AG08396 (cell line): ENCODE results near the gene CHMP2A.
"Not testable (repeated sequence)": the region's sequence is repeated elsewhere in the genome, so short reads cannot be mapped to it uniquely, and the experiment has no call there.

Experiments
- DNase-seq: peaks from one replicate; pipeline ENCODE4 v3.0.0; 2012; ENCODE audit warnings: low spot score, mixed read lengths

Gene CHMP2A

DNA sequence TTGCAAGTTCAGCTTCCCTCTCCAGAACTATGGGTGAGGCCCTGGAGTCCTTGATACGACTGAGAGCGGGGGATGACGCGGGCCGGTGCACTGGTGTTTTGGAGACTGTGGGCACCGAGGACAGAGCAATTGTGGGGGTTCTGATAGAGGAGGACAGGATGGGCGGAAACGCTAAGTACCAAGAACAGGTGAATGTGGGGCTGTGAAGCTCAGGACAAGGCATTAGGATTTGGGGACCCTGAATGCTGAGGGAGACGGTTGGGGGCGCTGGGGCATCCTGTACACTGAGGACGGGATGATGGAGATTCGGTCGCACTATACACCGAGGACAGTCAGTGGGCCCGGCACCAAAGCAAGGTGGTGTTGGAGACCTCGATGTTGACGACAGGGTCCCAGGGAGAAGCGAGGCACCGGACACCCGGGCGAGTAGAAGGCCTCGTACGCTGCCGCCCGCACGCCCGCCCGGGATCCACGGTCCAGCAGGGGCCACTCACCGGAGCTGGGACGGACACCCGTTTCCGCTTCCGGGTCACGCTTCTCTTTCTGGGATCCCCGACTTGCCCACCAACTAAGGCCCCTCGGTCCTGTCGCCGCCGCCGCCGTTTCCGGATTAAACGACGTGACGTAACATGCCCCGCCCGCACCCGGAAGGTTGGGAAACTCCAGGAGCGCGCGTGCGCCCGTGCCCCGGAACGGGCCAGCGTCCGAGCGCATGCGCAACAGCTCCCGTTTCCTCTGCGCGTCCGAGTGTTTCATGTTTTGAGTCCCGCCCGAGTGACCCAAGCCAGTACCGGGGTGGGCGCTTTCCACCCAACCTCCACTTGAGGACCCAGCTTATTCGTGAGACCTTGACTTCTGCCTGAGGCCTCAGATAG, at the start of gene CHMP2A:
Gene CHMP2A (minus strand): TSS at position 612 of the 875 bp plus-strand sequence. CDS start 893 bp downstream, outside the sequence.
- peak; percentile 97 for DNase-seq

DNA sequence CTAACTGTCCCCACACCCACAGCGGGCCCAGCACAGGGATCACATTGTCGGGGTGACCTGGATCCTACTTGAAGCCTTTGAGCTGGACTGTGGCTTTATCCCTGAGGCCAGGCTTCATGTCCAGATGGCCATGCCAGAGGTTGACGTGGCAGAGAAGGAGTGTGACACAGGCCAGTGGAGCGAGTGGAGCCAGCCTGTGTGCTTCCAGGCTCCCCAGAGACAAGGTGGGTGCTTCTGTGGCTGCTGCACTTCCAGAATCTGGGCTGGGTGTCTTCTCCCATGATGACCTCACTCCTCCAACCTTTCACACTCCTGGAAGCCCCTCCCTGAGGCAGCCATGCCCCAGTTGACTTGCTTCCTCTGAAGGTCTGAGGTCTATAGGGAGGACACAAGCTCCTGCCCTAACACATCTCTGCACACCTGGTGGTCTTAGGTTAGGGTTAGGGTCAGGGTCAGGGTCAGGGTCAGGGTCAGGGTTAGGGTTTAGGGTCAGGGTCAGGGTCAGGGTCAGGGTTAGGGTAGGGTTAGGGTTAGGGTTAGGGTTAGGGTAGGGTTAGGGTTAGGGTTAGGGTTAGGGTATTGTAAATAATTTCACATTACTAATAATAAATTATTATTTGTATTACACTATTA, 31.3 kb upstream of the CHMP2A start:
- no peak for DNase-seq

DNA sequence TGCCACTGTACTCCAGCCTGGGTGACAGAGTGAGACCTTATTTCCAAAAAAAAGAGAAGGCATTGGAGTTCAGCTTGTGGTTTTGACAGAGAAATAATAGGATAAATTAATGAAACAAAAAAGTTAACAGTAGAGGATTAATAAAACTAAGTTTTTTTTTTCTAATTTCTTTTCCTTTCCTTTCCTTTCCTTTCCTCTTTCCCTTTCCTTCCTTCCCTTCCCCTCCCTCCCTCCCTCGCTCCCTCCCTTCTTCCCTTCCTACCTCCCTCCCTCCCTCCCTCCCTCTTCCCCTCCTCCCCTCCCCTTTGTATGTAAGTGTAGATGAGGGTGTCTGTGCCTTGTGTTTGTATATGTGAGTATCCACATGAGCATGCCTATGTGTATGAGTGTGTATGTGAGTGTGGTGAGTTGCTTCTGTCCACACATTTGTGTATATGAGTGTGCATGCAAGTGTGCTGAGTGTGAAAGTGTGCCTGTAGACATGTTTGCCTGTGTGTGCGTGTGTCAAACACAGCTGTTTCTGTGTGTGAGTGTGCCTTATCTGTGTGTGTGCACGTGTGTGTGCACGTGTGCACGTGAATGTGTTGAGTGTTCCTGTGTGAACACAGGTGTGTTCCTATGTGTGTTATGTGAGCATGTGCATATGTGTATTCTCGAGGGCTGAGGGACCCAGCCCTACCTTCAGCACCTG, 30.7 kb upstream of the CHMP2A start:
- no peak for DNase-seq

DNA sequence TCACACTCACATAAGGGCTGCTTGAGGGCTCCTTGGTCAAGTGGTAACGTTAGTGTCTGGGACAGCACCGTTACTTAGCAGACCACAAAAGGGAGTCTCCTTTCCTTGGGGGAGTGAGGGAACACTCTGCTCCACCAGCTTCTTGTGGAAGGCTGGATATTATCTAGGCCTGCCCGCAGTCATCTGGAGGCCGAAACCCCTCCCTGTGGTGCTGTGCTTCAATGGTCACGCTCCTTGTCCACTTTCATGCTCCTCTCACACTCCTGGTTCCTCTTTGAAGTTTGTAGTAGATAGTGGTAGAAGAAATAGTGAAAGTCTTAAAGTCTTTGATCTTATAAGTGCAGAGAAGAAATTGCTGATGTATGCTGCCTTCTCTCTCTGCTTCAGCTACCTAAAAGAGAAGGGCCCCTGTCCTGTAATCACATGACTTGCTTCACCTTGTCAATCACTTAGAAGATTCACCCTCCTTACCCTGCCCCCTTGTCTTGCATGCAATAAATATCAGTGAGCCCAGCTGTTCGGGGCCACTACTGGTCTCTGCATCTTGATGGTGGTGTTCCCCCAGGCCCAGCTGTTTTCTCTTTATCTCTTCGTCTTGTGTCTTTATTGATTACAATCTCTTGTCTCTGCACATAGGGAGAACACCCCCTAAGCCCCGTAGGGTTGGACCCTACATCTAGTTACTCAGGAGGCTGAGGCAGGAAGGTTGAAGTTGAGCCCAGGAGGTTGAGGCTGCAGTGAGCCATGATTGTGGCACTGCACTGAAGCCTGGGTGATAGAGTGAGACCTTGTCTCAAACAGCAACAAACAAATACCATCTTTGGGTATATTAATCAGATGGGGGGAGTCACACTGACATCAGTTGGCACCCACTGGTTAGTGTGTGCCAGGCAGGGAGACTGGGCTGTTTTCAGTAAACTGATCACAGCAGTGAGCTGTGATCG, 29.9 kb upstream of the CHMP2A start:
- no peak for DNase-seq

DNA sequence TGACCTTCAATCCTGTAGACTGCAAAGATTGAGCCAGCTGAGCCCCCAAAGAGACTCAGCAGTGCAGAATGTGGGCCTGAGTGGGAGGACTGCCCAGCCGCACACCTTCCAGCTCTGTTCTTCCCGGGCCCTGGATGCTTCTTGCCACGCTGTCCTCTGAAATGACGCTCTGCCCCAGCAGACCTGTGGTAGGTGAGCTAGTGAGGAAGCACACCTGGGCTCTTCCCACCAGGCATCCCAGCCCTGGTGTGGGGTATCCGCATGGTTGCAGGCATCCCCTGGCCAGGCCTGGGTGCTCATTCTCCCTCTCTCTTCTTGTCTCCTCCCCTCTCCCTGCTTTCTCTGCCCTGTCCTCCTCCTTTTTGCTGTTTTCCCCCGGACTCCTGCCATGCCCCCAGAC, 28.1 kb upstream of the CHMP2A start:
- DNase-seq, result no peak

DNA sequence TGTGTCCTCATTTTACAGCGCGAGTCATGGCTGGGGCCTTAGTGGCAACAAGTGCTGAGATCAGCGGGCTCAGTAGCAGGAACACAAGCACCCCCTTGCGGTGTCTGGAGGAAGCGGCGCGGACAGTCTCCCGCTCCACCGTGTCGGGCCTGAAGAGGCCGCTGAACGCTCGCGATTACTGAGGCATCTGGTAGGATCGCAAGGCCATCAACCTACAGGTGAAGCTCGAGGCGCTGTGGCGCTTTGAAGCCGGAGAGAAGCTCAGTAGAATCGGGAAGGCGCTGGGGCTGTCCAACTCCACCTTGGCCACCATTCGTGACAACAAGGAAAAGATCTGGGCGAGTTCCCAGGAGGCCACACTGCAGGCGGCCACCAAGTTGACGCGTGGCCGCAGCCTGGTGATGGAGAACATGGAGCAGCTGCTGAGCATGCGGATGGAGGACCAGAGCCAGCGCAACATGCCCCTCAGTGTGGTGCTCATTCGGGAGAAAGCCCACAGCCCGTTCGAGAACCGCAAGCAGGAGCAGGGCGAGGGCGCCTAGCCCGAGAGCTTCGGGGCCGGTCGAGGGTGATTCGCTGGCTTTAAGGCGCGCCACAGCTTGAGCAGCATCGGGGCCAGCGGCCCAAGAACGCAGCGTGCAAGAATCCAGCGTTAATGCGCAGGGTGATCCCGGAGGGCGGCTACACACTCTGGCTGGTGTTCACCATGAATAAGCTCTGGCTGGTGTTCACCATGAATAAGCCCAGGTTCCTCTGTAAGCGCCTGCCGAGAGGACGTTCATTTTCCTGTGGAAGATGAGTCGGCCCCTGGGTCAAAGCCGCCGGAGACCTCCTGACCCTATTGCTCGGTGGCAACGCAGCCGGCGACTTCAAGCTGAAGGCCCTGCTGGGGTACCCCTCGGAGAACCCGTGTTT, 26.6 kb upstream of the CHMP2A start:
- peak; percentile 85 for DNase-seq

DNA sequence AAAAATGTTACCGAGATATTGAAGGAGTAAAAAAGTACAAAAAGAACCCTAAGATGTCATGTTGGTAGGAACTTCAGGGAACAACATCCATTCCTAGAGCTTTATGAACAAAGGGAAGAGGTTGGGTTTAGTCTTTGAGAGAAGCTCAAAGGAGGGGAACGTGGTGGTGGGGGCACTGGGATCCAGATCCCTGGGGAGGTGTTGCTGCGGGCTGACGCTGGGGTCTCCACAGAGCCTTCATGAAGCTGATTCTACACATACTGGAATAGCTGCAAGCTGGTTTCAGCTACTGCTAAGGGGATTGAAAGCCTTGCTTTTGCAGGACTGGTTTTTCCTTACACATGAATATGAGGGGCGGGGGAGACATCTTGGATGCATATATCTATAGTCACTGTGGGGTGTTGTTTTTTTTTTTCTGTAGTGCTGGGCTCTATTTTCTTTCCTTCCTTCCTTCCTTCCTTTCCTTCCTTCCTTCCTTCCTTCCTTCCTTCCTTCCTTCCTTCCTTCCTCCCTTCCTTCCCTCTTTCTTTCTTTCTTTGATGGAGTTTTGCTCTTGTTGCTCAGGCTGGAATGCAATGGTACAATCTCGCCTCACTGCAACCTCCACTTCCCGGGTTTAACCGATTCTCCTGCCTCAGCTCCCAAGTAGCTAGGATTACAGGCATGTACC, 24.7 kb upstream of the CHMP2A start:
- no peak for DNase-seq

DNA sequence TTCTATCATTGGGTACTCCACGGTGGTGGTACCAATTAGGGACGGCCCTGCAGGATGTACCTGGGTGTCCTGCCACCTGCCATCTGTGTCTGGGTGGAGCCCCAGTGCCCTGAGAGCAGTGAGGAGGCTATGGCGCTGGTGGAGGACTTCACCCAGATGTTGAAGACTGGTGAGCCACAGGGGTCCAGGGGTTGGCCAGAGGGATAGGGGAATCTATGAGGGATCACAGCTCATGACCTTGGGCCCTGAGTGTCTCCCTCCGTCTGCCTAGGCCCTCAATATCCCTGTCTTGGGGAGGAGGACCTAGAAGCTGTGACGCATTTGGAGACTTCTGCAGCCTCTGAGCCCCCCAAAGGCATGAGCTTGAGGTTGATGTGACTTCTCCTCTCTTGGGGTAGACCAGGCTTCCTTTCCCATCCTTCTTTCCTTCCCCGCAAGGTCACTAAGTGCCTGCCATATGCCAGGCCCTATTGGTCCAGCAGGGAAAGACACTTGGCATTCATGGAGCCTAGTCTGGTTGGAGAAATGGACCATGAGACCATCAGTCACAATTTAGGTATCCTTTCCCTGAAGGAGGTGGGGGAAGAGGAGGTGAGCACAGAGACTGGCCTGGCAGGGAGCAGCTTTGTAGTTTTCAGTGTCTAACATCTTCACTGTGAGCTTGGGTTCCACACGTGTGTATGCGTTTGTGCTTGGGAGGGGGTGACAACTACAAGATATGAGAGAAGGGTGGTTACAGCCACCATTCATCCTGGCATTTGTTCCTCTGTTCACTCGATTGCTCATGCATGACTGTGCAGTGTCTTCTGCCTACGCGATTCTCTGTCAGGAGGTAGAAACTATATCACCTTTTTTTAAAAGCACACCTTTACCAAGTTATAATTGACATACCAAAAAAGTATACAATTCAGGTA, 23.4 kb upstream of the CHMP2A start:
- no peak for DNase-seq

DNA sequence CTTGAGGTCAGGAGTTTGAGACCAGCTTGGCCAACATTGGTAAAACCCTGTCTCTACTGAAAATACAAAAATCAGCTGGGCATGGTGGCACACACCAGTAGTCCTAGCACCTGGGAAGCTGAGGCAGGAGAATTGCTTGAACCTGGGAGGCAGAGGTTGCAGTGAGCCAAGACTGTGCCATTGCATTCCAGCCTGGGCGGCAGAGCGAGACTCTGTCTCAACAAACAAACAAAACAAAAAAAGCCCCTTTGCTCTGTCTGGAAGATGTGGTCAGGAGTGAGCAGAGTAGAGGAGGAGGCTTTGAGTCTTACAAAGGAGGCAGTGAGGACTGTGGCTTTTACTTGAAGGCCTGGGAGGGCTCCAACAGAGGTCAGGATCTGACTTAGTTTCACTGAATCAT, 22.7 kb upstream of the CHMP2A start:
- not testable (repeated sequence) for DNase-seq

DNA sequence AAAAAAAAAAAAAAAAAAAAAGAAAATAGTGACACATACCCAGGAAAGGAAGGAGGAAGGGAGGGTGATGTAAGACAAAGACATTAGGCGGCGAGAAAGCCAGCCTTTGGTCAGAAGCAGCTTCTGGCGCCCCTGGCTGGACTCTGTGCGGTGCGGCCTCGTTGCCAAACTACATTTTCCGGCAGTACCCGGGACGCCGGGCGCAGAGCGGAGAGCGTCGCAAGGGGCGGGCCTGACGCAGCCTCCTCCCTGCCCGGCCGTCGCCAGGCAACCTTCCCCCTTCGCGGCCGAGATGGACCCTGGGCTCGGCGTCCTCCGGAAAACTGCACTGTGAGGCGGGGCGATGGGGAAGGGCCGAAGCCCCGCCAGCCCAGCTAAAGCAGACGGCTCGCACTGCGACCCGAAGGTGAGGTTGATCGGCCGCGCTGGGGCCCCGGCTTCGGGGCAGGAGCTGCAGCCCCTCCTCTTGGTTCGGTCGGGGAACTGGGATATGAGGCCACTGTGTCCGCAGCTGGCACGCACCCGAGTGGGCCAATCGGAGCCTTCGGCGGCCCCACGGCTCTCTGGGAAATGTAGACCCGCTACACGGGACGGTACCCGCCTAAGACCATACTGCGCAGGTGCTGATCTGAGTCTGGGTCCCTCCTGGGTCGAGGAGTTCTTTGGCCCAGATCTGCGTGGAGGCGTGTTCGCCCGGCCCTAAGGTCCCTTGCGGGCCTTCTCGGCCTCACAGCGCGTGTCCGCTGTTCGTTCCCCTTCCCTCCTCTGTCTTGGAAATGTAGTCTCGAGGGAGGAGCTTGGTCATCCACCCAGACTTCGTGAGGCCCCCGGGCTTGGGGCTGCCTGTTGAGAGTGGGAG, 20.5 kb upstream of the CHMP2A start:
- DNase-seq, result peak; percentile 88

DNA sequence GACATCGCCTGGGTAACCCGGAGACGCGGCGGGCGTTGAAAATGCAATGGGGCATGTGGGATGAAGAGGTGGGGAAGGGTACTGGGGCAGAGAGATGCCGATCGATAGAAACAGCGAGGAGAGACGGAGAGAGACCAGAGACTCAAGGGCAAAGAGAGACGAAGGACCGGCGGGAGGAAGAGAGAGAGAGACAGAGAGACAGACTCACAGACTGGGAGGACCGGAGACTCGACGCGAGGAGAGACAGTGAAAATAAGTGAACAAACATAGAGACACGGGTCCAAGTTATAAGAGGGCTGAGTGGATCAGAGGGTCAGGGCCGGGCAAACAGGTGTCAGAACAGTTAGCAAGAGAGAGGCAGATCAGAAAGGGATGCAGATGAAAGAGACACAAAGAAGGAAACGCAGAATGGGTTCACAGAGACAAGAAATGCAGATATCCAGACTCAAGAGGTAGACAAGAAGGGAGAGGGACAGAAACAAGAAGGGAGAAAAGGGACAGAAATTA, 18.8 kb upstream of the CHMP2A start:
- no peak for DNase-seq

DNA sequence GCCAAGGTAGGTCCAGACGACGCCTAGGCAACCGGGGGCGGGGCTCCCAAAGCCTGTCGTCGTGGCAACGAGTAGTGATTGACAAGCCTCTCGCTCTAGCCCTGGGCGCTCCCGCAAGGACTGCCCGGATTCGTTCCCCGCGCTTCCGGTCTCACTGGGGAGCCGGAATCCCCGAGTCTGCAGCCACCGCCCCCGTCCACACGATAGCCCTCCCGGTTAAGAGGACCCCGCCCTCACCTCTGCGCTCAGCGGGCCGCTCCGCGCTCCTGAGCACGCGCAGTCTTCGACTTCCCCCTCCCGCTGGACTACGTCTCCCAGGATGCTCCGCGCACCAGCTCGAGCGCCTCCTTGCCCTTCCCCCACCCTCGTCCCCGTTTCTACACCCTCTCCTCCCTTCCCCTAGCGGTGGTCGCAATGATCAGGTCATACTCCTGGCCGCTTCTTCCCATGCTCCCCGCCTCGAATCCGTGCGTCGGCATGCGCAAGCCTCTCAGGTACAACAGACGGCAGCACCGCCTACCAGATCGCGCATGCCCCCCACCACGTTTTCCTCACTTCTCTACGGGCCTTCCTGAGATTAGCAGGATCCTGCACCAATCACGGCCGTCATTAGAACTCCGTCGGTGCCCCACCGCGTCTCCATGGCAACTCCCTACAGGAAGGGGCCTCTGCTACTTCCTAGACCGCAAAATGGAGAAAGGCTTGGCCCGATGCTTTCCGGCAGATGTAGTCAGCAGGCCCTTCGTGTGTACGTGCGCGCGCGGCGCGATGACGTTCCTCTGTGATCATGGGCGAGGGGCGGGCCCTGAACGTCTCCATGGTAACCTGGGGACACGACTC, 18.1 kb upstream of the CHMP2A start, which contains the start of gene MZF1:
Gene MZF1 (minus strand): TSS at position 518 of the 840 bp plus-strand sequence. CDS start 1,946 bp downstream, outside the sequence.
- DNase-seq, result peak; percentile 98

DNA sequence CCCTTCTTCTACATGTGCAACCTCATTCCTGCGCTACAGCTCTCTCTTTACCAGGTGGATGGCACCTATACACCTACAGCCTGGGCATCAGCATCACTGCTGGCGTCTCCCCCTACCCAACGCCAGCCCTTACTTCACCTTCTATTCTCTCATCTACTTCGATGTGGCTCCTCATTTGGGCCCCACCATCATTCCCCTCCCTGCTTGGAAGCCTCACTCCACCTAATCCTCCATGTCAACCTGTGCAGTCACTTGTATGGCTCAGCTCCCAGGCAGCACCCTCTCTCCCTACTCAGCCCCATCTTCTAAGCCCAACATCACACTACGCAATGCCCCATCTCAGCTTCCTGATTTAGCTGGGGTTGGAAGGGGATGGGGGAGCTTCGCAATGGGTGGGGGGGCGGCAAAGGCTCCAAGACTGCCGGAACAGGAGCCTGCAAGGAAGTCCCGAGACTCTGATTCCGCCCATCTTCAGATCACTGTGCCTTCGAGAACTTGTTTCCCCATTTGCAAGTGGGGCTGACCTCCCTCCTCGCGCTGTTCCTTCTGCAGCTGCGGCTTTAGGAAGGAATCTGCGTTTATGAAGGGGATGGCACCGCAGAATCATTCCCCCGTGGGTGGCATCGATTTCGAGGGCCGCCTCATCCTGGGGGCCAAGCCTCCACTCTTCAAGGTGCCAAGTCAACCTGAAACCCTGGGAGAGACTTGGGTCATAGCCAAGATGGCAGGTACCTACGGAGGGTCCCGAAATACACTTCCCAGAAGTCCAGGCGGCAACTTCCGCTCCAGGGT, 17.3 kb upstream of the CHMP2A start:
- no peak for DNase-seq

DNA sequence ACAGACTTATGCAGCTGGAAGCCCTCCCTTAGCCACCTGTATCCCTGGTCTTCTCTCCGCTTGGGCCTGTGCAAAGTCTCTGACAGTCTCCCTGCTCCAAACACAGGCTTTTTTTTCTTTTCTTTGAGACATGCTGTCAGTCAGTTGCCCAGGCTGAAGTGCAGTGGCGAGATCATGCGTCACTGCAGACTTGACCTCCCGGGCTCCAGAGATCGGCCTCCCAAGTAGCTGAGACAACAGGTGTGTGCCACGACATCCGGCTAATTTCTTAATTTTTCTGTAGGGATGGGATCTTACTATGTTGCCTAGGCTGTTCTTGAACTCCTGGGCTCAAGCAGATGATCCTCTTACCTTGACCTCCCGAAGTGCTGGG, 16.7 kb upstream of the CHMP2A start:
- DNase-seq, result no peak

DNA sequence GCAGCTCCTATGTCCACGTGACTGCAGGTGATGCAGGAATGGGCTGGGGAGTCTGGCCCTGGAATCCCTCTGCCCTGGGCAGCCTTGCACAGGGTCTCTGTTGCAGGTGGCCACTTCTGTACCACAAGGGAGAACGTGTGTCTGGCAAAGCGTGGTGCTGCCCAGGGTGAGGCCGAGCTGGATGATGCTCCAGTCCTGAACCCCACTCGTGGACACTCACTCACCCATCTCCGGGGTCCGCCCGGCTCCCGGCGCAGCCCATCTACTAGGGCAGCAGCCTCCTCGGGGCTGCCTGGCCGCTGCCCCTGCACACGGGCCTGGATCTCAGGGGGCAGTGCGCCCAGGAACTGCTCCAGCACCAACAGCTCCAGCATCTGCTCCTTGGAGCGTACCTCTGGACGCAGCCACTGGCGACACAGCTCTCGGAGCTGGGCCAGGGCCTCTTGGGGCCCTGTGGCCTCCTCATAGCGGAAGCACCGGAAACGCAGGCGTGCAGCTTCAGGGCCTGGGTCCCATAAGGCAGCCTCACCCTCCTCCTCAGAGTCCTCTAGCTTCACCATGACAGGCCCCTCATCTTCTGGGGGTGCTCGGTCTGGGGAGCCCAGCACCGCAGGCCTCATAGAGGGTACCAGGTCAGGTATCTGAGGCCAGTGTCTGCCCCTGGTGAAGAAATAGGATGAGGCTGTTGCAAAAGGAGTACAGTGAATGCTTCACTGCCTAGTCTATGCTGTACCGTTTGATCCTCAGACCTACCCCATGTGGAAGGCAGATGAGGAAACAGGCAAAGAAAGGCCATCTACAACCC, 16.1 kb upstream of the CHMP2A start:
- no peak for DNase-seq
